ENCODE data around the gene PRKN. TPM values are rescaled to one million over a fixed set of nuclear protein-coding genes. Genes with fewer than 3 reads are reported as not detected.

Gene PRKN
- total and polyA plus RNA-seq, 2 donors, result 3.5 to 6.5 TPM

GRCh38 chr6:162325051-162325450, 402.5 kb downstream of the PRKN start:
- Histone ChIP-seq H3K4me3 (ENCODE audit: low read depth, low read length) (no peak overlapping the region), H3K36me3 (ENCODE audit: insufficient read depth) (no peaks in the 10 kb centered on the region), H3K27ac (ENCODE audit: low read depth) (no peak overlapping the region), H3K4me1 (ENCODE audit: insufficient read depth) (no peaks in the 10 kb centered on the region)
- no peak for DNase-seq (ENCODE audit: extremely low spot score)
- 64% methylated on average over 4 of the region's 4 CpGs for WGBS

- Histone ChIP-seq H3K4me3 (ENCODE audit: low read depth, low read length) (no peak overlapping the region), H3K36me3 (ENCODE audit: insufficient read depth) (no peaks in the 10 kb centered on the region), H3K27ac (ENCODE audit: low read depth) (no peak overlapping the region), H3K4me1 (ENCODE audit: insufficient read depth) (no peaks in the 10 kb centered on the region)
- WGBS, result 90% methylated on average over 3 of the region's 3 CpGs
- DNase-seq (ENCODE audit: extremely low spot score), result no peak
Measured at GRCh38 chr6:162315291-162315690, 412.3 kb downstream of the PRKN start.

- no peaks in the 10 kb centered on the region for H3K4me1 ChIP-seq (ENCODE audit: insufficient read depth)
- H3K4me3 ChIP-seq (ENCODE audit: low read depth, low read length), result no peak overlapping the region
- no peak overlapping the region for H3K27ac ChIP-seq (ENCODE audit: low read depth)
- no peak for DNase-seq (ENCODE audit: extremely low spot score)
- 87% methylated on average over 4 of the region's 4 CpGs for WGBS
- H3K36me3 ChIP-seq (ENCODE audit: insufficient read depth), result no peaks in the 10 kb centered on the region
Measured at GRCh38 chr6:162313922-162314660, 413.5 kb downstream of the PRKN start.

DNA sequence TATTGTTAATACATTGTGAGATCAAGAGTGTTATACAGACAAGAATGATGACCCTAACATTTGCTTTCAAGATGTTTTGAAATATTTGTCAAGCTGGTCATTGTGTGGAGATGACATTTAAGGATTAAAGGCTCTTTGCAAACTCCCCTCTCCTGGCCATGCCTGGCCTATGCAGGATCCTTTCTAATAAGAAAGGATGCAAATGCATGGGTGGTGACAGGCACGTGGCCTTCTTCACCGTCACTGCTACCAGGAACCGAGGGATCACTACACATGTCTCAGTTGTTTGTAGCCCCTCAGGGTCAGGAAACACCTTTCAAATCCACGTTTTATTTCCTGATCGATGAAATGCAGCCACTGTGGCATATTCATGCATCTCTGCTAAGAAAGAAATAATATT, 419.7 kb downstream of the PRKN start:
- Histone ChIP-seq H3K4me3 (ENCODE audit: low read depth, low read length) (no peak overlapping the region), H3K4me1 (ENCODE audit: insufficient read depth) (no peaks in the 10 kb centered on the region), H3K27ac (ENCODE audit: low read depth) (no peak overlapping the region), H3K36me3 (ENCODE audit: insufficient read depth) (no peaks in the 10 kb centered on the region)
- no peak for DNase-seq (ENCODE audit: extremely low spot score)
- 70% methylated on average over 5 of the region's 5 CpGs for WGBS

GRCh38 chr6:162306616-162307015, 420.9 kb downstream of the PRKN start:
- no peak for DNase-seq (ENCODE audit: extremely low spot score)
- H3K36me3 ChIP-seq (ENCODE audit: insufficient read depth), result no peaks in the 10 kb centered on the region
- H3K27ac ChIP-seq (ENCODE audit: low read depth), result no peak overlapping the region
- no peaks in the 10 kb centered on the region for H3K4me1 ChIP-seq (ENCODE audit: insufficient read depth)
- H3K4me3 ChIP-seq (ENCODE audit: low read depth, low read length), result no peak overlapping the region
- 89% methylated on average over 7 of the region's 7 CpGs for WGBS

GRCh38 chr6:162301128-162301527, 426.4 kb downstream of the PRKN start:
- H3K4me1 ChIP-seq (ENCODE audit: insufficient read depth), result no peaks in the 10 kb centered on the region
- 91% methylated on average over 6 of the region's 6 CpGs for WGBS
- no peaks in the 10 kb centered on the region for H3K36me3 ChIP-seq (ENCODE audit: insufficient read depth)
- no peak overlapping the region for H3K27ac ChIP-seq (ENCODE audit: low read depth)
- no peak for DNase-seq (ENCODE audit: extremely low spot score)
- H3K4me3 ChIP-seq (ENCODE audit: low read depth, low read length), result no peak overlapping the region

GRCh38 chr6:162294029-162294428, 433.5 kb downstream of the PRKN start:
- DNase-seq (ENCODE audit: extremely low spot score), result no peak
- no peaks in the 10 kb centered on the region for H3K4me1 ChIP-seq (ENCODE audit: insufficient read depth)
- no peak overlapping the region for H3K4me3 ChIP-seq (ENCODE audit: low read depth, low read length)
- H3K36me3 ChIP-seq (ENCODE audit: insufficient read depth), result no peaks in the 10 kb centered on the region
- H3K27ac ChIP-seq (ENCODE audit: low read depth), result no peak overlapping the region
- WGBS, result 28% methylated on average over 4 of the region's 4 CpGs

DNA sequence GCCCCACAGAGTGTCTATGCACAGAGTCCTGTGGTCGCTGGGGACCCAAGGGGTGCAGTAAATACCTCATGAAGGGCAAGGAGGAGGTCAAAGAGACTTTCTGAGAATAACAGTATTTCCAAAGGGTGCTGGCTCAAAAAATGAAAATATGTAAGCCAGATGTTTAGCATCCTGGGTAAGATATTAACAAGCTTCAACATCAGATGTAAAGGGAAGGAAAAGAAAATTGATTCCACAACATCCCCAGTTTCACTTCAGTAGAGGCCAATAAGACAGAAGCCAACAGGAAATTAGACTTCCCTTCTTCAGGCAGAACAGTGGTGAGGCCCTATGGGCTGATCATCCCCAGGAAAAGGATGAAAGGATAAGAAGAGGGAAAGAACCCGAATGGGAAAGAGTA, 434.7 kb downstream of the PRKN start:
- DNase-seq (ENCODE audit: extremely low spot score), result no peak
- H3K4me1 ChIP-seq (ENCODE audit: insufficient read depth), result no peaks in the 10 kb centered on the region
- WGBS, result 83% methylated on average over 2 of the region's 2 CpGs
- H3K27ac ChIP-seq (ENCODE audit: low read depth), result no peak overlapping the region
- H3K4me3 ChIP-seq (ENCODE audit: low read depth, low read length), result no peak overlapping the region
- H3K36me3 ChIP-seq (ENCODE audit: insufficient read depth), result no peaks in the 10 kb centered on the region

DNA sequence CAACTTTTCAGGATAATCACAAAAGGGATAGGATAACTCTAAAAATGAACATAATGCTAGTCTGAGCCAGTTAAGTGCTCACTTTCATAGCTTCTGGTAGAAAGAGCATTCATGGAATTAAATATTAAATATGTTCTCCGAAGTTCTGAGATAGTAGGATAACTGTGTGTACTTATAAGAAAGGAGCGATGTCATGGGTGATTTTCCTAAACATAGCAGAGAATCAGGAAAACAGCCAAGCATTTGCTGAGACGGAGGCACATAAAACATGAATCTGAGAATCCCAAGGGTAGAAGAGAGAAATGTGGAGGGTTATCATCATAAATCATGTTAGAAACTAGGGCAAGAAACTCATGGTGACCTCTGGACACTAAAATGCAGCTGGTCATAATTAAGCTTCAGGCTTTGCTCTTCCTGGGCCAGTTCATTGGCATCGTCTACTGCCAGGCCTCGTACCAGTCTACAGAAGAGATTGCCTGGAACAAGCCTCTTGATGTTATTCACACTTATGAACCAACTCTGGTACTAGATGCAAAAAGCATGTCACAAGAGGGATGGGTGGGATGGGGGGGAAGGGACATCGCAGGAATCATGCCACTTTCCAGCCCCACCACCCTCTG, 436.6 kb downstream of the PRKN start:
- no peaks in the 10 kb centered on the region for H3K4me1 ChIP-seq (ENCODE audit: insufficient read depth)
- no peak overlapping the region for H3K4me3 ChIP-seq (ENCODE audit: low read depth, low read length)
- no peak overlapping the region for H3K27ac ChIP-seq (ENCODE audit: low read depth)
- H3K36me3 ChIP-seq (ENCODE audit: insufficient read depth), result no peaks in the 10 kb centered on the region
- 50% methylated on average over 6 of the region's 6 CpGs for WGBS
- DNase-seq (ENCODE audit: extremely low spot score), result peak; percentile 39

DNA sequence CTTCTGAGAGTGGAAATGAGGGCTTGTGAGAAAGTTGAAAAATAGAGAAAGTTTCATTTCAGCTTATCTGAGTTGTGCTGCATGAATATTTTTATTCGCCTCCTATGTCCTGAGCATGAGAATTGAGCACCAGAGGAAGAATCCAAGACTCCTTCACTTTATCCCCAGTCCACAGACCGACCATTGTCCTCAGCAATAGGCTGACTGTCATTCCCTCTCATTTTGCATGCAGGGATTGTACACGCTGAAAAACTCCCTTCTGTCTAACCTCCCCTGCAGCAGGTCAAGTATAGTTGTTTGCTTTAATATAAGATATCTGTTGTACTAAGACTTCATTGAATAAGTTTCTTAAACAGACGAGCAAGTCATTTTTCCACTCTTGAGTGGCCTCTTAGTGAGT, 437.6 kb downstream of the PRKN start:
- no peak overlapping the region for H3K27ac ChIP-seq (ENCODE audit: low read depth)
- 85% methylated on average over 4 of the region's 4 CpGs for WGBS
- no peaks in the 10 kb centered on the region for H3K36me3 ChIP-seq (ENCODE audit: insufficient read depth)
- H3K4me3 ChIP-seq (ENCODE audit: low read depth, low read length), result no peak overlapping the region
- DNase-seq (ENCODE audit: extremely low spot score), result no peak
- no peaks in the 10 kb centered on the region for H3K4me1 ChIP-seq (ENCODE audit: insufficient read depth)

DNA sequence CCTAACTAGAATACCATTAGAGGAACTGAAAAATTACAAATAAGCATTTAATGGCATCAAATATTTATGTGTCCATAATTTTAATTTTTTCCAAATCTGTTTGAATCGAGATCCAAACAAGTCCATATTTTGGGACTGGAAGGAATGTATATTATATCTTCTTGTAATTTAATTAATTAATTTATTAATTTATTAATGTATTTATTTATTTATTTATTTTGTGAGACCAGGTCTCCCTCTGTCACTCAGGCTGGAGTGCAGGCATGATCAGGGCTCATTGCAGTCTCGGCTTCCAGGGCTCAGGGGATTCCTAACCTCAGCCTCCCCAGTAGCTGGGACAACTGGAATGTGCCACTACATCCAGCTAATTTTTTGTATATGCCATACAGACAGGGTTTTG, 453.6 kb downstream of the PRKN start:
- no peak for DNase-seq (ENCODE audit: extremely low spot score)
- Histone ChIP-seq H3K27ac (ENCODE audit: low read depth) (no peak overlapping the region), H3K36me3 (ENCODE audit: insufficient read depth) (no peaks in the 10 kb centered on the region), H3K4me3 (ENCODE audit: low read depth, low read length) (no peak overlapping the region), H3K4me1 (ENCODE audit: insufficient read depth) (no peaks in the 10 kb centered on the region)
- WGBS, result 94% methylated on average over 2 of the region's 2 CpGs

DNA sequence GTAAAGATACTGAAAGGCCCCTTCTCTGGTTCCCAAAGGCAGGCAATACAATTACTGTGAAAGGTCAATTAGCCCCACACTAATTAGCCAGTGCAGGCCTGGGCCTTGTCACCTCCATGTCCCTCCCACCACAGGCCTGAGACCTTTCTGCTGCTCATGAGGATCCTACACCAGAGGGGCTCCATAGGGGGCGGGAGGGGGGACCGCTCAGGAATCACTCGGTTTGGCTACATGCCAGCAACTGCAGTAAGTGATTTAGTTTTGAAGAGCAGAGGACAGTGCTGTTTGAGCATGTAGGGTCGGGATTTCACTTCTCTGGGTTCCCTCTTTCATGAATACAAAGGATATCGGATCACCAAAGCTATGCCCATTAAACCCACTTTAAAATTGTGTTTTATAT, 455.6 kb downstream of the PRKN start:
- Histone ChIP-seq H3K36me3 (ENCODE audit: insufficient read depth) (no peaks in the 10 kb centered on the region), H3K27ac (ENCODE audit: low read depth) (no peak overlapping the region), H3K4me3 (ENCODE audit: low read depth, low read length) (no peak overlapping the region), H3K4me1 (ENCODE audit: insufficient read depth) (no peaks in the 10 kb centered on the region)
- no peak for DNase-seq (ENCODE audit: extremely low spot score)
- 58% methylated on average over 5 of the region's 5 CpGs for WGBS

GRCh38 chr6:162270966-162271365, 456.6 kb downstream of the PRKN start:
- 81% methylated on average over 5 of the region's 5 CpGs for WGBS
- no peaks in the 10 kb centered on the region for H3K36me3 ChIP-seq (ENCODE audit: insufficient read depth)
- no peak overlapping the region for H3K27ac ChIP-seq (ENCODE audit: low read depth)
- DNase-seq (ENCODE audit: extremely low spot score), result no peak
- H3K4me1 ChIP-seq (ENCODE audit: insufficient read depth), result no peaks in the 10 kb centered on the region
- H3K4me3 ChIP-seq (ENCODE audit: low read depth, low read length), result no peak overlapping the region

DNA sequence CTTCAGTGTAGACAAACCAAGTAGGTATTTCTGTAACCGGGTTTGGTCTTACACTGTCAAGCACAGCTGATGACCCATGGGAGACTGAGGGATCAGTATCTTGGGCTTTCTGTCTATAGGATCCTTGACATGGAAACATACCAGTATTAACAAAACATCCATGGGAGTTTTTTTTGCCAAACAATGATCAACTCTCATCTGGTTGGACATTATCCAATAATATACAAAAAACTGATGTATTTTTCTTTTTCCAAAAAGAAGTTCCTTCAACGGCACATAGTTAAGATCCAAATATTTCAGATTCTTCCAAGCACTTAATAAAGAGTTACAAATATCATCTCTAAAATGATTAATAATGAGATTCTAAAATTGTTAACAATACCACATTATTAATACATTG, 459.9 kb downstream of the PRKN start:
- Histone ChIP-seq H3K4me1 (ENCODE audit: insufficient read depth) (no peaks in the 10 kb centered on the region), H3K4me3 (ENCODE audit: low read depth, low read length) (no peak overlapping the region), H3K27ac (ENCODE audit: low read depth) (no peak overlapping the region), H3K36me3 (ENCODE audit: insufficient read depth) (no peaks in the 10 kb centered on the region)
- 80% methylated on average over 2 of the region's 2 CpGs for whole genome bisulfite sequencing
- DNase-seq (ENCODE audit: extremely low spot score), result no peak
